Cerebellar nuclear complex (tissue), 1 donor: ENCODE results near the gene ARHGAP45.
"Not testable (repeated sequence)": the region's sequence is repeated elsewhere in the genome, so short reads cannot be mapped to it uniquely, and the experiment has no call there.

Source experiments
- DNase-seq, 2 experiments: peaks; one replicate each; lab custom pipeline; 2025; lab: John Stamatoyannopoulos, UW

Gene ARHGAP45

GRCh38 chr19:1116726-1117581 lies 50.0 kb downstream of the ARHGAP45 start:
- no peak for DNase-seq

DNA sequence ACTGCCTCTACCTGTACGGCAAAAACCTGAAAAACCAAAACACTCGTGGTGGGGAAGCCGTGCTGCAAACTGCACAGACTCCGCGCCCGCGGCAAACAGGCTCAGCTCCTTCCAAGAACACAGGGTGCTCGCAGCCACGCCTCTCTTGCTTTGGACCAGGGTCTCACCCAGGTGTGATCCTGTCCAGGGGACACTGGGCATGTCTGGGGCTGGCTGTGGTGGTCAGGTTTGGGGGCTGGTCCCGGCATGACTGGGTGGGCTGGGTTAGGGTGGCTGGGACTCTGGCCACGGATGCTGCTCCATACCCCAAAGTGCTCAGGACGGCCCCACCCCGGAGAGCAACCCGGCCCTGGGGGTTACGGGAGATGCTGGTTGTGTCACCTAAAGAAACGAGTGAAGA lies 50.7 kb downstream of the ARHGAP45 start:
- DNase-seq = no peak

DNA sequence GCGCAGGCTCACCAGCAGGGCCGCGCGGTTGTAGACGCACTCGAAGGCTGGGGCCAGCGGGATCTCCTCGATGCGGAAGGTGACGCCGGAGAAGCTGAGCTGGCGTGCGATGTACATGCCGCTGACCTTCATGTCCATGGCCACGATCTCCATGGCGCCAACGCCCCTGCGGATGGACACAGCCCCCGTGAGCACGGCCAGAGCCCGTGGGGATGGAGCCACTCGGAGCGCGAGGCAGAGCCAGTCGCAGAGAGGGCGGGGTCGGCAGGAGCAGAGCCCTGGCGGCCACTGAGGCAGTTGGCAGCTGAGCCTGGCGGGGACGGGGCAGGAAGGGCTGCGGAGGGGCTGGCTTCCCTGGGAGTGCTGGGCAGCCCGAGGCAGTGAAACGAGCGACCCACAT lies 52.0 kb downstream of the ARHGAP45 start:
- DNase-seq = no peak

- no peak for DNase-seq
These were observed 52.7 kb downstream of the ARHGAP45 start for GRCh38 chr19:1119475-1120217.

- DNase-seq = no peak
These were observed 54.4 kb downstream of the ARHGAP45 start for GRCh38 chr19:1121395-1121794.

DNA sequence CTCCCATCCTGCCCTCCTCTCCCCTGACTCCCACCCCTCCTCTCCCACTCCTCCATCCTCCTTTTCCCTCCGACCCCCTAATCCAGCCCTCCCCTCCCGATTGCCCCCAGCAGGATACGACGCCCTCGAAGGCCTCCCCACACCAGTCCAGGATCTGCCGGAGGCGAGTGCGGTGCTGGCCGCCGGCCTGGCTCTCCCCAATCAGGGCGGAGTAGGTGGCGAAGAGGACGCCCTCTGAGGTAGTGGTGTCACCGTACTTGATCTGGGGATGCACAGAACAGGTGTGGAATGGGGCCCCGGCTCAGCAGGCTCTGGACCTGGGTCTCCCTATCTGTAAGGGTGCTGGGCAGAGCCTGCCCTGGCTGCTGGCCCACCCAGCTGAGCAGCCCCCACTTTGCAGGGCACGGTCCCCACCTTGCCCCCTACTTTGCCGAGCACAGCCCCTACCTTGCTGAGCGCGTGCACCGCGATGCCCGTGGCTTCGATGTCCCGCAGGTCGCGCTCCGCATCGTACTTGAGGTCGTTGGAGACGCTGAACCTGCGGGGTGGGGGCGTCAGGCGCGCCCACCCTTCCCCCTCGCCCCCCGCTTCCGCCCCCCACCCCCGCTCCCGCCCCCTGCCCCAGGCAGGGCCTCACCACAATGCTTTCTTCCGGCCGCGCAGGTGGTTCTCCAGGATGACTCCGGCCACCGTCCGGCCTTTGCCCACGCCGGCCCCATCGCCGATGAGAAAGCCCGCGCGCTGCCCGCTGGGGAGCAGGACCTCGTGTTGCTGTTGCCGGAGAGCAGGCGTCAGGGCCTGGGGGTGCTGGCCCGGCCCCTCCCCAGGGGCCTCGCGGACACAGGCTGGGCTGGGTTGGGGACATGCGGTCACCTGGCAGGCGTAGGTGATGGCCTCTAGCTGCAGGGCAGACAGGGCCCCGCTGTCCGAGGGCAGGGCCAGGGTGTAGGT lies 55.3 kb downstream of the ARHGAP45 start:
- DNase-seq = no peak

DNA sequence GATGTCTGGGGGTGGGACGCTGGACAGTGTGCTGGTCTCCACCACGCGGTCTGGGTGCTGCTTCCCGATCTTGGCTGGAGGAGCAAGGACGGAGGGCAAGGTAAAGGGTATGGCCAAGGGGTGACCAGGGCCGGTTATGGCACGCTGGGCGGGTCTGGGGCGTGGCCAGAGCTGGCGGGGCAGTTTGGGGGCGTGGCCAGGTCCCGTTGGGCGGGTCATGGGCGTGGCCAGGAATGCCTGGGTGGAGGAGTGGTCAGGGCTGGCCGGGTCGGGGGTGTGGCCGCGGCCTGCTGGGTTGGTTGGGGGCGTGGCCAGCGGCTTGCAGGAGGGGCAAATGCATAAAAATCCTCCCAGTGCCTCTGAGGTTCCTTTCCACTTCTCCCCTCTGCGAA lies 56.0 kb downstream of the ARHGAP45 start:
- no peak for DNase-seq

GRCh38 chr19:1123381-1123780 lies 56.4 kb downstream of the ARHGAP45 start:
- no peak for DNase-seq

DNA sequence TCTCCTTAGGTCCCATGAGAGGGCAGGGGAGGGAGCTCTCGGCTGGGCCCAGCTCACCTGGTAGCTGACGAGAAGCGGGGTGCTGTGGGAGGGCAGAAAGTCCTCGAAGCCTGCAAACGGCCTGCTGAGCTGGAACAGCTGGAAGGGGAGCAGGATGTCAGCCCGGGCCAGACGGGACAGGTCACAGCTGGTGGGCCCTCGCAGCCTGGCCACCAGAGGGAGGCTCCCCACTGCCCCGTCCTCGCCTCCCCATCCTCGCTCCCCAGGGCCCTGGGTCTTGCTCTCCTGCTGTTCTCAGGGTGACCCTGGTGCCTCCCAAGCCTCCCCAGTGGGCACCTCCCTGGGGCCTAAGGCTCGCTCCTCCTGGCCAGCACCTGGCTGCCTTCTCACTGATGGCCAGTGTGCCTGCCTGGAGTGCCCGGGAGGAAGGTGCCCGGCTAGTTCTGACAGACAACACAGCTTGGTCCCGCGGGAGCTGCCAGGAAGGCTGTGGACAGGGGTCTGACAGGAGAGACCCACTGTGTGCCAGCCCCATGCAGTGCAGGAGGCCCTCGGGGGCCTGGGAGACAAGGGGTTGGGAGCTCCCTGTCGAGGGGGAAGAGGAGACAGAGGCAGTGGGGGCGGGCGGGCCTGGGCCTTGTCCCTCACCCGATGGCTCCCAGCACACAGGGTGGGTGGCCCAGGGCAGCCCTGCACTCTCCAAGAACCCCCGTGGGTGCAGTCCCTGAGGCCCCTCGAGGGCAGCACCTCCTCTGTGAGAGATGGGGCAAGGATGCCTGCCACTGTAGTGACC lies 57.1 kb downstream of the ARHGAP45 start:
- no peak for DNase-seq

DNA sequence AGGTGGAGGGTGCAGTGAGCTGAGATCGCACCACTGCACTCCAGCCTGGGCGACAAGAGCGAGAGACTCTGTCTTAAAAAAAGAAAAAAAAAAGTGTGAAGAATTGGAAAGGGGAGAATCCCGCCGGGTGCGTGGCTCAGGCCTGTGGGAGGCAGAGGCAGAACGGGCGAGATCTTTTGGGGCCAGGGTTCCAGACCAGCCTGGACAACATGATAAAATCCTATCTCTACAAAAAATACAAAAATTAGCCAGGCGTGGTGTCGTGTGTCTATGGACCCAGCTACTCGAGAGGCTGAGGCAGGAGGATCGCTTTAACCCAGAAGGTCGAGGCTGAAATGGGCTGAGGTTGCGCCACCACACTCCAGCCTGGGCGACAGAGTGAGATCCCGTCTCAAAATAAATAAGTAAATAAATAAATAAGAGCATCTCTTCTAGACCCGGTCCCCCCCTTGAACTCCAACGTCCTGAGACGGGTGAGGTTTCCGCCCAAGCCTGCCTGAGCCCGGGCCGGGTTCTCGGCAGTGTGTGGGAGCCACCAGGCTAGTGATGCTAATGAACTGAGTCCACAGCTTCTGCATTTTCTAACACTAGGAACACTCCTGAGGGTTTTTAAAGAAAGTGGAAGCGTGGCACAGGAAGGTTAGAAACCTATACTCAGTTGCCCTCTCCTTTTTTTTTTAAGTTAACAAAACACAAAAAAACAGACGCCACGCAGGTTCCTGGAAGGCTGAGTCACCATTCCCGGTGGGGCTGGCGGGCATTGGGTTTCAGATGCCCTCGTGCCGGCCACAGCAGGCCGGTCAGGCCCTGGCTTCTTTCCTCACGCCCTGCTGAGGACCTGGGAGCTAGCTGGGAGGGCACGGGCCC lies 58.9 kb downstream of the ARHGAP45 start:
- no peak for DNase-seq

DNA sequence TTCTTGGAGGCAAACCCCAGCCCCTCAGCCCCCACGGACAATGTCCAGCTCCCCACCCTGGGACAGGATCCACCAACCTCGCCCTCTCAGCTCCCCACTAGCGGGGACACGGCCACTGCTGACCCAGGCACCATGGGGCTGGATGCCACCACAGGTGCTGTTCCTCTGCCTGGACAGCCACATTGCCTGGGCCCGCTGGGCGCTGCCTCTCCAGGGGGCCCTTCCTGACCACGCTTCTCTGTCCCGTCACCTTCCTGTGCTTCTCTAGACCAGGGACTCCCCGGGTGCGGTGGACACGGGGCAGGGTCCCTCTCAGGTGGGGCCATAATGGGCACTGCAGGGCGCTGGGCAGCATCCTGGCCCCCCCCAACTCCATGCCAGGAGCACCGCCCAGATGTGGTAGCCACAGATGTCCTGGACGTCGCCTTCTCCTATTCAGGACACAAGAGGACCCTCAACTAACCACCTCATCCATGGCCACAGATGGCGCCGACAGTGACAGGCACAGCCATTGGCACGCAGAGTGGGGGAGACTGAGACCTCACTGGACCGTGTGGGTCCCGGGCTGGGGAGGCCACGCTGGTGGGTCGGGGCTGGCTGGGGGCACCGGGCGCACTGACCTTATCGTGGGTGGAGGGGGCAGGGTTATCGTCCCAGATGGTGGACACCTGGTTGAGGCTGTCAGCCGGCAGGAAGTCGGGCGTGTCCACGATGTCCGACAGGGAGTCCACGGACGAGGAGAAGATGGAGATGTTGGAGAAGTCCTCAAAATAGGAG lies 60.2 kb downstream of the ARHGAP45 start:
- no peak for DNase-seq

GRCh38 chr19:1128106-1128505 lies 61.1 kb downstream of the ARHGAP45 start:
- DNase-seq = no peak

- not testable (repeated sequence) for DNase-seq
These were observed 62.1 kb downstream of the ARHGAP45 start for GRCh38 chr19:1129084-1129483.

GRCh38 chr19:1129535-1129934 lies 62.6 kb downstream of the ARHGAP45 start:
- no peak for DNase-seq

- DNase-seq = no peak
These were observed 64.1 kb downstream of the ARHGAP45 start for GRCh38 chr19:1130771-1131717.

- DNase-seq = no peak
These were observed 65.0 kb downstream of the ARHGAP45 start for GRCh38 chr19:1131718-1132551.
